Naive thymus-derived CD4-positive, alpha-beta T cell (primary cell): ENCODE measurements around the gene PIK3R1. TPM values are rescaled to one million over a fixed set of nuclear protein-coding genes. Genes with fewer than 3 reads are reported as not detected.

Source experiments
- ATAC-seq: fragments of 150-1000 bp; cut with Tn5 transposase; 2 replicates; pipeline ENCODE4 v1.10.0; 2021; ENCODE audit warnings: mild to moderate bottlenecking, moderate library complexity
- CTCF ChIA-PET: fragments of 350-600 bp; sonication (Branson Sonifier 250); formaldehyde crosslinking; loops from one replicate; lab custom pipeline; 2021; ENCODE audit warnings: antibody characterized with exemption; lab: Charles Lee
- POLR2A ChIA-PET: fragments of 350-600 bp; sonication (Branson Sonifier 250); formaldehyde crosslinking; loops from one replicate; lab custom pipeline; 2021; ENCODE audit warnings: antibody characterized with exemption, inconsistent platforms; lab: Charles Lee
- DNase-seq, 9 donors: peaks; one replicate each; pipeline versions ENCODE4 v3.0.0 to v3.0.0-alpha.2; 2020 to 2022; ENCODE audit warnings: mixed read lengths in 1 of 9
- H3K27ac ChIP-seq: one replicate; pipeline ENCODE4 v1.7.0; 2013; ENCODE audit warnings: mild to moderate bottlenecking, low read depth, low read length, moderate library complexity
- H3K27me3 ChIP-seq, 2 donors: one replicate each; pipeline ENCODE4 v1.7.0; 2013; ENCODE audit warnings: low read length in 2 of 2, mild to moderate bottlenecking in 2 of 2, moderate library complexity in 2 of 2; ENCODE audit not compliant: control insufficient read depth in 2 of 2, insufficient read depth in 2 of 2
- H3K36me3 ChIP-seq, 3 experiments: 1 replicate in 2 of 3; 2 replicates in 1 of 3; pipeline ENCODE4 v1.7.0; 2013; ENCODE audit warnings: low read length in 3 of 3, mild to moderate bottlenecking in 3 of 3, moderate library complexity in 1 of 3; ENCODE audit not compliant: insufficient read depth in 3 of 3, control insufficient read depth in 2 of 3
- H3K4me1 ChIP-seq, 2 donors: one replicate each; pipeline ENCODE4 v1.7.0; 2013; ENCODE audit warnings: low read length in 2 of 2, mild to moderate bottlenecking in 2 of 2, moderate library complexity in 1 of 2; ENCODE audit not compliant: control insufficient read depth in 2 of 2, insufficient read depth in 2 of 2
- H3K4me3 ChIP-seq: 2 replicates; pipeline ENCODE4 v1.7.0; 2013; ENCODE audit warnings: mild to moderate bottlenecking, low read length
- H3K9me3 ChIP-seq, 3 experiments: 1 replicate in 2 of 3; 2 replicates in 1 of 3; pipeline ENCODE4 v1.7.0; 2013; ENCODE audit warnings: low read length in 3 of 3; ENCODE audit not compliant: control insufficient read depth in 2 of 3
- H3K27ac Mint-ChIP-seq, 9 donors: one replicate each; pipeline ENCODE4 v1.8.0; 2020 to 2022; ENCODE audit warnings: mixed read lengths in 9 of 9, mild to moderate bottlenecking in 8 of 9, moderate library complexity in 5 of 9, inconsistent platforms in 2 of 9
- H3K27me3 Mint-ChIP-seq, 5 donors: one replicate each; pipeline ENCODE4 v1.8.0; 2021 to 2022; ENCODE audit warnings: mixed read lengths in 5 of 5, mild to moderate bottlenecking in 1 of 5
- H3K36me3 Mint-ChIP-seq, 5 donors: one replicate each; pipeline ENCODE4 v1.8.0; 2020 to 2022; ENCODE audit warnings: mixed read lengths in 5 of 5, mild to moderate bottlenecking in 3 of 5, inconsistent platforms in 1 of 5
- H3K4me1 Mint-ChIP-seq, 7 donors: one replicate each; pipeline ENCODE4 v1.8.0; 2020 to 2022; ENCODE audit warnings: mixed read lengths in 7 of 7, mild to moderate bottlenecking in 3 of 7, inconsistent platforms in 1 of 7
- H3K4me3 Mint-ChIP-seq, 10 donors: one replicate each; pipeline ENCODE4 v1.8.0; 2020 to 2022; ENCODE audit warnings: mild to moderate bottlenecking in 10 of 10, mixed read lengths in 10 of 10, moderate library complexity in 6 of 10, inconsistent platforms in 2 of 10
- H3K9me3 Mint-ChIP-seq, 11 donors: one replicate each; pipeline ENCODE4 v1.8.0; 2020 to 2022; ENCODE audit warnings: mixed read lengths in 11 of 11, mild to moderate bottlenecking in 4 of 11, inconsistent platforms in 1 of 11, moderate library complexity in 1 of 11
- intact Hi-C, 2 donors: fragments of 100-400 bp; cut with micrococcal nuclease; formaldehyde crosslinking; loops; one replicate each; pipeline ENCODE4 v1.15.1; 2023
- polyA plus RNA-seq, 2 donors: library from polyadenylated mRNA; unstranded; fragments of 300-500 nt; fragmentation: Illumina TruSeq; gene quantifications; one replicate each; pipeline ENCODE4 v1.2.3, GENCODE V29; 2021
- total RNA-seq, 6 experiments: library from RNA in 5 of 6; stranded (reverse) in 5 of 6; gene quantifications; 1 replicate in 5 of 6; 2 replicates in 1 of 6; pipeline ENCODE4 v1.2.3 and lab custom pipeline; 2021 to 2026

PIK3R1 gene
- total and polyA plus RNA-seq, 7 experiments from 2014 or later = 72.0 to 207 (median 119) TPM

GRCh38 chr5:68304421-68305052 is 89.0 kb downstream of the PIK3R1 start:
- no peak overlapping the region for H3K27ac ChIP-seq
- ChIA-PET CTCF (no interaction called here), POLR2A (no interaction called here)
- peaks cover 0 to 13% of the 10 kb centered on the region in 2 donors for H3K4me1 ChIP-seq
- Mint-ChIP-seq H3K4me3 (no peak overlapping the region), H3K27ac (no peak overlapping the region), H3K9me3 (no peaks in the 10 kb centered on the region), H3K27me3 (peaks cover 0 to 13% (median 0%) of the 10 kb centered on the region in 5 donors), H3K4me1 (peaks cover 0 to 20% (median 0%) of the 10 kb centered on the region in 7 donors), H3K36me3 (peaks cover 0 to 20% (median 10%) of the 10 kb centered on the region in 5 donors)
- no peaks in the 10 kb centered on the region for H3K9me3 ChIP-seq
- H3K4me3 ChIP-seq = no peak overlapping the region
- intact Hi-C loops = no loop called here
- peaks cover 3 to 8% (median 3%) of the 10 kb centered on the region in 3 experiments for H3K36me3 ChIP-seq
- no peaks in the 10 kb centered on the region for H3K27me3 ChIP-seq
- DNase-seq = no peak
- no peak for ATAC-seq

GRCh38 chr5:68305223-68305870 is 89.8 kb downstream of the PIK3R1 start:
- peaks cover 0 to 13% of the 10 kb centered on the region in 2 donors for H3K4me1 ChIP-seq
- H3K27me3 ChIP-seq = no peaks in the 10 kb centered on the region
- ChIA-PET POLR2A (no interaction called here), CTCF (no interaction called here)
- Mint-ChIP-seq H3K4me3 (no peak overlapping the region), H3K27me3 (peaks cover 0 to 19% (median 0%) of the 10 kb centered on the region in 5 donors), H3K9me3 (no peaks in the 10 kb centered on the region), H3K36me3 (peaks cover 0 to 15% (median 10%) of the 10 kb centered on the region in 5 donors), H3K4me1 (peaks cover 0 to 18% (median 0%) of the 10 kb centered on the region in 7 donors), H3K27ac (no peak overlapping the region)
- intact Hi-C loops = no loop called here
- peaks cover 0 to 6% (median 3%) of the 10 kb centered on the region in 3 experiments for H3K36me3 ChIP-seq
- DNase-seq = no peak
- no peaks in the 10 kb centered on the region for H3K9me3 ChIP-seq
- no peak overlapping the region for H3K27ac ChIP-seq
- no peak for ATAC-seq
- H3K4me3 ChIP-seq = no peak overlapping the region

GRCh38 chr5:68306361-68307014 is 90.9 kb downstream of the PIK3R1 start:
- no peaks in the 10 kb centered on the region for H3K9me3 ChIP-seq
- no peak for ATAC-seq
- H3K27me3 ChIP-seq = no peaks in the 10 kb centered on the region
- Mint-ChIP-seq H3K27me3 (peaks cover 0 to 19% (median 0%) of the 10 kb centered on the region in 5 donors), H3K9me3 (no peaks in the 10 kb centered on the region), H3K36me3 (peaks cover 0 to 10% (median 4%) of the 10 kb centered on the region in 5 donors), H3K4me1 (peaks cover 0 to 11% (median 0%) of the 10 kb centered on the region in 7 donors), H3K27ac (peak overlapping the region in 1 of 9 donors; percentile 33), H3K4me3 (no peak overlapping the region)
- H3K27ac ChIP-seq = no peak overlapping the region
- CTCF ChIA-PET = no interaction called here
- DNase-seq = no peak
- H3K36me3 ChIP-seq = no peaks in the 10 kb centered on the region
- peaks cover 0 to 13% of the 10 kb centered on the region in 2 donors for H3K4me1 ChIP-seq
- intact Hi-C loops = no loop called here
- POLR2A ChIA-PET = no interaction called here
- H3K4me3 ChIP-seq = no peak overlapping the region

GRCh38 chr5:68313336-68313735 is 97.8 kb downstream of the PIK3R1 start:
- no peak for ATAC-seq
- H3K4me1 Mint-ChIP-seq = peaks cover 0 to 16% (median 4%) of the 10 kb centered on the region in 7 donors
- peaks cover 0 to 4% (median 0%) of the 10 kb centered on the region in 5 donors for H3K36me3 Mint-ChIP-seq
- no peak for DNase-seq
- H3K4me3 Mint-ChIP-seq = no peak overlapping the region
- peak overlapping the region in 1 of 9 donors; percentile 47 for H3K27ac Mint-ChIP-seq
- intact Hi-C loops = no loop called here
- Histone ChIP-seq H3K4me1 (peaks cover 0 to 7% of the 10 kb centered on the region in 2 donors), H3K27me3 (no peaks in the 10 kb centered on the region), H3K27ac (no peak overlapping the region), H3K4me3 (no peak overlapping the region), H3K9me3 (no peaks in the 10 kb centered on the region), H3K36me3 (no peaks in the 10 kb centered on the region)
- ChIA-PET POLR2A (no interaction called here), CTCF (no interaction called here)
- H3K27me3 Mint-ChIP-seq = peaks cover 0 to 17% (median 0%) of the 10 kb centered on the region in 5 donors
- no peaks in the 10 kb centered on the region for H3K9me3 Mint-ChIP-seq

GRCh38 chr5:68314465-68314864 is 98.9 kb downstream of the PIK3R1 start:
- H3K27ac Mint-ChIP-seq = no peak overlapping the region
- Histone ChIP-seq H3K27ac (no peak overlapping the region), H3K4me3 (no peak overlapping the region), H3K36me3 (no peaks in the 10 kb centered on the region), H3K4me1 (peaks cover 0 to 7% of the 10 kb centered on the region in 2 donors), H3K27me3 (no peaks in the 10 kb centered on the region), H3K9me3 (no peaks in the 10 kb centered on the region)
- H3K9me3 Mint-ChIP-seq = peaks cover 0 to 2% (median 0%) of the 10 kb centered on the region in 11 donors
- H3K4me1 Mint-ChIP-seq = peaks cover 0 to 16% (median 4%) of the 10 kb centered on the region in 7 donors
- CTCF ChIA-PET = no interaction called here
- H3K4me3 Mint-ChIP-seq = no peak overlapping the region
- H3K27me3 Mint-ChIP-seq = peaks cover 0 to 21% (median 0%) of the 10 kb centered on the region in 5 donors
- ATAC-seq (no peak), DNase-seq (no peak)
- intact Hi-C loops = no loop called here
- POLR2A ChIA-PET = no interaction called here
- peaks cover 0 to 4% (median 0%) of the 10 kb centered on the region in 5 donors for H3K36me3 Mint-ChIP-seq

GRCh38 chr5:68315679-68316271 is 100.2 kb downstream of the PIK3R1 start:
- H3K27ac ChIP-seq = no peak overlapping the region
- CTCF ChIA-PET = no interaction called here
- DNase-seq (peak in 1 of 9 donors; percentile 48), ATAC-seq (peak; percentile 91)
- Mint-ChIP-seq H3K36me3 (peaks cover 0 to 4% (median 0%) of the 10 kb centered on the region in 5 donors), H3K9me3 (peaks cover 0 to 2% (median 0%) of the 10 kb centered on the region in 11 donors), H3K27ac (peak overlapping the region in 2 of 9 donors; percentile 7 to 61), H3K27me3 (peaks cover 0 to 24% (median 0%) of the 10 kb centered on the region in 5 donors), H3K4me3 (no peak overlapping the region), H3K4me1 (peaks cover 0 to 16% (median 4%) of the 10 kb centered on the region in 7 donors)
- H3K27me3 ChIP-seq = no peaks in the 10 kb centered on the region
- intact Hi-C loops = no loop called here
- H3K4me1 ChIP-seq = peaks cover 0 to 7% of the 10 kb centered on the region in 2 donors
- POLR2A ChIA-PET = no interaction called here
- H3K9me3 ChIP-seq = no peaks in the 10 kb centered on the region
- no peaks in the 10 kb centered on the region for H3K36me3 ChIP-seq
- no peak overlapping the region for H3K4me3 ChIP-seq
